ENCODE data around the gene ZNF662. TPM values are rescaled to one million over a fixed set of nuclear protein-coding genes. Genes with fewer than 3 reads are reported as not detected.

The ZNF662 gene
- total RNA-seq, 4 donors from 2014 or later: 12.7 to 34.4 (median 12.9) TPM

DNA sequence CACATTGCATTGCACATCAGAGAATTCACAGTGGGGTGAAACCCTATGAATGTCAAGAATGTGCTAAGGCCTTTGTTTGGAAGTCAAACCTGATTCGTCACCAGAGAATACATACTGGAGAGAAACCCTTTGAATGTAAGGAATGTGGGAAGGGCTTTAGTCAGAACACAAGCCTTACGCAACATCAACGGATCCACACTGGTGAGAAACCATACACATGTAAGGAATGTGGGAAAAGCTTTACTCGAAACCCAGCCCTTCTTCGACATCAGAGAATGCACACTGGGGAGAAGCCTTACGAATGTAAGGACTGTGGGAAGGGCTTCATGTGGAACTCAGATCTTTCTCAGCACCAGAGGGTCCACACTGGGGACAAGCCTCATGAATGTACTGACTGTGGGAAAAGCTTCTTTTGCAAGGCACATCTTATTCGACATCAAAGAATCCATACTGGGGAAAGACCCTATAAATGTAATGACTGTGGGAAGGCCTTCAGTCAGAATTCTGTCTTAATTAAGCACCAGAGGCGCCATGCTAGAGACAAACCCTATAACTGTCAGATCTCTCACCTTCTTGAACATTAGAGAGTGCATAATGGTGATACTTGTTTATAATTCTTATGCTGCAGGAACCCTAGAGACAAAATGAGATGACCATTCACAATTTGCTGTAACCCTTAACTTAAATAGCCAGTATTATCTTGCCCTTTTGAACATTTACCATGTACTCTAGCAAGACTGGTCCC lies 9.0 kb downstream of the ZNF662 start:
- H3K27me3 ChIP-seq: no peaks in the 10 kb centered on the region
- WGBS: 91% methylated on average over 8 of the region's 8 CpGs
- H3K36me3 ChIP-seq: peaks cover 48% of the 10 kb centered on the region
- H3K4me1 ChIP-seq: no peaks in the 10 kb centered on the region
- H3K27ac ChIP-seq: no peak overlapping the region
- H3K4me3 ChIP-seq: no peak overlapping the region
- TF ChIP-seq POLR2AphosphoS5 (IDR thresholded peaks at IDR 0.05) (no peak), POLR2A (IDR thresholded peaks at IDR 0.05) (no peak), EP300 (IDR thresholded peaks at IDR 0.05) (no peak)
- TF ChIP-seq, protein P1, sequence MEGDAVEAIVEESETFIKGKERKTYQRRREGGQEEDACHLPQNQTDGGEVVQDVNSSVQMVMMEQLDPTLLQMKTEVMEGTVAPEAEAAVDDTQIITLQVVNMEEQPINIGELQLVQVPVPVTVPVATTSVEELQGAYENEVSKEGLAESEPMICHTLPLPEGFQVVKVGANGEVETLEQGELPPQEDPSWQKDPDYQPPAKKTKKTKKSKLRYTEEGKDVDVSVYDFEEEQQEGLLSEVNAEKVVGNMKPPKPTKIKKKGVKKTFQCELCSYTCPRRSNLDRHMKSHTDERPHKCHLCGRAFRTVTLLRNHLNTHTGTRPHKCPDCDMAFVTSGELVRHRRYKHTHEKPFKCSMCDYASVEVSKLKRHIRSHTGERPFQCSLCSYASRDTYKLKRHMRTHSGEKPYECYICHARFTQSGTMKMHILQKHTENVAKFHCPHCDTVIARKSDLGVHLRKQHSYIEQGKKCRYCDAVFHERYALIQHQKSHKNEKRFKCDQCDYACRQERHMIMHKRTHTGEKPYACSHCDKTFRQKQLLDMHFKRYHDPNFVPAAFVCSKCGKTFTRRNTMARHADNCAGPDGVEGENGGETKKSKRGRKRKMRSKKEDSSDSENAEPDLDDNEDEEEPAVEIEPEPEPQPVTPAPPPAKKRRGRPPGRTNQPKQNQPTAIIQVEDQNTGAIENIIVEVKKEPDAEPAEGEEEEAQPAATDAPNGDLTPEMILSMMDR (IDR thresholded peaks at IDR 0.05): no peak
- DNase-seq (ENCODE audit: low spot score in 2 of 2): no peak
- H3K9me3 ChIP-seq: peaks cover 33% of the 10 kb centered on the region

DNA sequence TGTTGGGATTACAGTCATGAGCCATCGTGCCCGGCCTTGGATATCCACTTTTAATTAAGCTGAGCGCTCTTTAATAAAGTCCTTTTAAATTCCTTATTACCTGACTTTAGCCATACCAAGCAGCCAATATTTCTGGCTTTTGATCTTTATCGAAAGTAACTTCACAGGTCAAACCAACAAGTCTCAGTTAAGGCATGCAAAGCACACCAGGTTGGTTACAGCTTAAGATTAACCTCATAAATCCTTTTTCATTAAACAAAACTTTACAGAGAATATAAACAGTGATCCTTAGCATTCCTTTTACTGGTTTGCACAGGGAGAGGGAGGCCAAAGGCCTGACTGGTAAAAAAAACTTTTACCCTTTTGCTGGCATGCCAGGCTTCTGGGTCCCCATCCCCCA lies 17.7 kb downstream of the ZNF662 start:
- DNase-seq (ENCODE audit: low spot score in 2 of 2): no peak
- Histone ChIP-seq H3K9me3 (no peaks in the 10 kb centered on the region), H3K36me3 (no peaks in the 10 kb centered on the region), H3K4me3 (no peak overlapping the region), H3K27ac (no peak overlapping the region), H3K27me3 (no peaks in the 10 kb centered on the region), H3K4me1 (no peaks in the 10 kb centered on the region)
- TF ChIP-seq, protein P1 (IDR thresholded peaks at IDR 0.05): no peak
- TF ChIP-seq EP300 (IDR thresholded peaks at IDR 0.05) (no peak), POLR2AphosphoS5 (IDR thresholded peaks at IDR 0.05) (no peak), POLR2A (IDR thresholded peaks at IDR 0.05) (no peak)
- 93% methylated on average over 4 of the region's 4 CpGs for WGBS

DNA sequence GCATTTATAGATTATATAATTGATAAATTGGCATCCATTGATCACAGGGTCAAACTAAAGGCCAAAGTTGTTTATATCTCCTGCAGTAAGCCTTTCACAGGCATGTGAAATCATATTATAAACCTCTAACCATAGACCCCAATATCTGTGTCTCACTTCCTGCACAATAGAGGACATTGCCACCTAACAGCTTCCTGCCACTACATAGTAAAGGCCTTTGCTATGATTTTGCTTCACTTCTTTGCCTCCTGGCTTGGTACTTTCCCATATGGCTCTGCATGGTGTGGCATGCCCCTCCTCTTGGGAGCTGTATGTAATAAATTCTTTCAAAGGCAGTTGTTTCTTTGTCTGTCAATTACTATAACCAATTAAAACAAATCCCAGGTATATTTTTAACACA lies 20.4 kb downstream of the ZNF662 start:
- no peak for TF ChIP-seq POLR2A (IDR thresholded peaks at IDR 0.05)
- no peak for TF ChIP-seq POLR2AphosphoS5 (IDR thresholded peaks at IDR 0.05)
- TF ChIP-seq EP300 (IDR thresholded peaks at IDR 0.05): no peak
- TF ChIP-seq, protein P1 (IDR thresholded peaks at IDR 0.05): no peak
- no peak overlapping the region for H3K27ac ChIP-seq
- H3K9me3 ChIP-seq: no peaks in the 10 kb centered on the region
- no peak for DNase-seq (ENCODE audit: low spot score in 2 of 2)
- no peaks in the 10 kb centered on the region for H3K36me3 ChIP-seq
- no peak overlapping the region for H3K4me3 ChIP-seq
- no peaks in the 10 kb centered on the region for H3K4me1 ChIP-seq
- H3K27me3 ChIP-seq: no peaks in the 10 kb centered on the region

DNA sequence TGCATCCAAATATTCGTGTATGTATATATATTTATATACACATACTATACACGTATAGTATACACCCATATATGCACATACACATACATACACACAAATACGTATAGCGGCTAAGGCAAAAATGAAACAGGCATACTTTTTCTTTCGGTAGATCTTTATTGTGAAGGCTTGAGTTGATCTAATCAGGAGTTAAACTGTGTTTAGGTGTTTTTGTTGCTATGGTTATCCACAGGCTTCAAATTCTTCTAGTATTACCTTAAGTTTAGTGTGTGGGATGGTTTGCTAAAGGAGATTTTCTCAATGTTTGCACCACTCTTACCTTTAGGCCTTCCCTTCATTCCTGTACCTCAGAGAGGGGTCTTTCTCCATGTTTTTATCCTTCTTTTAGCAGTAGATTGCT lies 28.2 kb downstream of the ZNF662 start:
- Histone ChIP-seq H3K36me3 (no peaks in the 10 kb centered on the region), H3K4me1 (no peaks in the 10 kb centered on the region), H3K27ac (no peak overlapping the region), H3K27me3 (no peaks in the 10 kb centered on the region), H3K9me3 (no peaks in the 10 kb centered on the region), H3K4me3 (no peak overlapping the region)
- WGBS: 92% methylated on average over 5 of the region's 5 CpGs
- no peak for DNase-seq (ENCODE audit: low spot score in 2 of 2)
- TF ChIP-seq, protein P1 (IDR thresholded peaks at IDR 0.05): no peak
- TF ChIP-seq POLR2A (IDR thresholded peaks at IDR 0.05) (no peak), EP300 (IDR thresholded peaks at IDR 0.05) (no peak), POLR2AphosphoS5 (IDR thresholded peaks at IDR 0.05) (no peak)

DNA sequence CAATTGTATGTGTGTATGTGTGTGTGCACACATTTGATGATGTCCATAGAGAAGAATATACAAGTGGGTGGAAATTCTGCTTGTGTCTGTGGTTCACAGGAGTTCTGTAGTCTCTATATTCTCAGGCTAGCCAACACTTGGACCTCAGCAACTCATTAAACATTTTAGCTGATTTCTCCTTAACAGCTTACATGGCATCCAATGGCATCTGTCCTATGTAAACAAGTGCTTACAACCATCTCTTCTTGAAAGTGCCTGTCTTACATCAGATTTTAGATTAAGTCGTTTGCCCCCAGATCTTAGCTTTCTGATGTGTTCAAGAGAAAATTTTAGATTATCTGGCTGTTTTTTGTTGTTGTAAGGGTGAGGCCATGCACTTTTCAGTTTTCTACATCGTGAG lies 29.0 kb downstream of the ZNF662 start:
- Histone ChIP-seq H3K4me1 (no peaks in the 10 kb centered on the region), H3K27ac (no peak overlapping the region), H3K9me3 (no peaks in the 10 kb centered on the region), H3K36me3 (no peaks in the 10 kb centered on the region), H3K27me3 (no peaks in the 10 kb centered on the region), H3K4me3 (no peak overlapping the region)
- no peak for TF ChIP-seq POLR2AphosphoS5 (IDR thresholded peaks at IDR 0.05)
- DNase-seq (ENCODE audit: low spot score in 2 of 2): no peak
- WGBS: 87% methylated on average over 2 of the region's 2 CpGs

DNA sequence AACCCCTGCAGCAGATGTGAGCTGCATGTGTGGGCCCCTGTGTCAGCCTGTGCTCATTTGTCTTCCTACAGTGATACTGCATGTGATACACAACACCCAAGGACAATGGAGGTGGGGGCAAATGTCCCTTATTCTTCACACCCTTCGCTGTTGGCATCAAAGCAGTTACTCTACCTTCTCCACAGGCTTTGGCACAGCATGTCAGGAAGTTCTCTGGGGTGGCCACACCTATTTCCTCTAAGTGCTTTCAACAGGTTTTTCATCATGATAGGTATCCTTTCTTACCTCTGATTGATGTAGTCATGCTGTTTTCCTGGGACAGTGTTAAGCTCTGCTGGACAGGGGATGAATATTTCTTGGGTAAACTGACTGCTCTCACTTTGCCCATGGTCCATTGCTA lies 29.5 kb downstream of the ZNF662 start:
- no peaks in the 10 kb centered on the region for H3K4me1 ChIP-seq
- DNase-seq (ENCODE audit: low spot score in 2 of 2): no peak
- no peak overlapping the region for H3K27ac ChIP-seq
- TF ChIP-seq EP300 (IDR thresholded peaks at IDR 0.05) (no peak), POLR2AphosphoS5 (IDR thresholded peaks at IDR 0.05) (no peak), POLR2A (IDR thresholded peaks at IDR 0.05) (no peak)
- TF ChIP-seq, protein P1 (IDR thresholded peaks at IDR 0.05): no peak
- no peaks in the 10 kb centered on the region for H3K36me3 ChIP-seq
- no peaks in the 10 kb centered on the region for H3K9me3 ChIP-seq
- H3K27me3 ChIP-seq: no peaks in the 10 kb centered on the region
- WGBS: 90% methylated on average over 1 of the region's 1 CpG
- no peak overlapping the region for H3K4me3 ChIP-seq
